ENCODE results near the gene ETV5.

Gene ETV5

GRCh38 chr3:186093271-186093900 is 15.5 kb downstream of the ETV5 start:
- no peak for DNase-seq (ENCODE audit: low read depth)
- H3K4me3 ChIP-seq (ENCODE audit: control insufficient read depth, low read depth, low read length): no peak overlapping the region
- TF ChIP-seq CTCF (IDR thresholded peaks at IDR 0.05; ENCODE audit: control insufficient read depth, insufficient read depth, low read depth, low read length, missing control alignments): no peak

- no peak for TF ChIP-seq CTCF (IDR thresholded peaks at IDR 0.05; ENCODE audit: control insufficient read depth, insufficient read depth, low read depth, low read length, missing control alignments)
- DNase-seq (ENCODE audit: low read depth): no peak
- no peak overlapping the region for H3K4me3 ChIP-seq (ENCODE audit: control insufficient read depth, low read depth, low read length)
Observed at GRCh38 chr3:186092360-186093070, 16.4 kb downstream of the ETV5 start.

- no peak for DNase-seq (ENCODE audit: low read depth)
- no peak for TF ChIP-seq CTCF (IDR thresholded peaks at IDR 0.05; ENCODE audit: control insufficient read depth, insufficient read depth, low read depth, low read length, missing control alignments)
- no peak overlapping the region for H3K4me3 ChIP-seq (ENCODE audit: control insufficient read depth, low read depth, low read length)
Observed at GRCh38 chr3:186090901-186091300, 18.0 kb downstream of the ETV5 start.

- TF ChIP-seq CTCF (IDR thresholded peaks at IDR 0.05; ENCODE audit: control insufficient read depth, insufficient read depth, low read depth, low read length, missing control alignments): no peak
- no peak for DNase-seq (ENCODE audit: low read depth)
- no peak overlapping the region for H3K4me3 ChIP-seq (ENCODE audit: control insufficient read depth, low read depth, low read length)
Observed at GRCh38 chr3:186088335-186088734, 20.6 kb downstream of the ETV5 start.

- no peak overlapping the region for H3K4me3 ChIP-seq (ENCODE audit: control insufficient read depth, low read depth, low read length)
- no peak for TF ChIP-seq CTCF (IDR thresholded peaks at IDR 0.05; ENCODE audit: control insufficient read depth, insufficient read depth, low read depth, low read length, missing control alignments)
- no peak for DNase-seq (ENCODE audit: low read depth)
Observed at GRCh38 chr3:186084264-186084663, 24.6 kb downstream of the ETV5 start.

- H3K4me3 ChIP-seq (ENCODE audit: control insufficient read depth, low read depth, low read length): no peak overlapping the region
- DNase-seq (ENCODE audit: low read depth): no peak
- no peak for TF ChIP-seq CTCF (IDR thresholded peaks at IDR 0.05; ENCODE audit: control insufficient read depth, insufficient read depth, low read depth, low read length, missing control alignments)
Observed at GRCh38 chr3:186083746-186084145, 25.1 kb downstream of the ETV5 start.

All from AG09309 (cell line).